ENCODE measurements around the gene NOD1. TPM values are rescaled to one million over a fixed set of nuclear protein-coding genes. Genes with fewer than 3 reads are reported as not detected.
"Not testable (repeated sequence)": the region's sequence is repeated elsewhere in the genome, so short reads cannot be mapped to it uniquely, and the experiment has no call there.

NOD1 gene
- polyA plus RNA-seq, 2 of the 4 experiments (the other 2 are of a cell fraction): 4.8 to 6.5 TPM

DNA sequence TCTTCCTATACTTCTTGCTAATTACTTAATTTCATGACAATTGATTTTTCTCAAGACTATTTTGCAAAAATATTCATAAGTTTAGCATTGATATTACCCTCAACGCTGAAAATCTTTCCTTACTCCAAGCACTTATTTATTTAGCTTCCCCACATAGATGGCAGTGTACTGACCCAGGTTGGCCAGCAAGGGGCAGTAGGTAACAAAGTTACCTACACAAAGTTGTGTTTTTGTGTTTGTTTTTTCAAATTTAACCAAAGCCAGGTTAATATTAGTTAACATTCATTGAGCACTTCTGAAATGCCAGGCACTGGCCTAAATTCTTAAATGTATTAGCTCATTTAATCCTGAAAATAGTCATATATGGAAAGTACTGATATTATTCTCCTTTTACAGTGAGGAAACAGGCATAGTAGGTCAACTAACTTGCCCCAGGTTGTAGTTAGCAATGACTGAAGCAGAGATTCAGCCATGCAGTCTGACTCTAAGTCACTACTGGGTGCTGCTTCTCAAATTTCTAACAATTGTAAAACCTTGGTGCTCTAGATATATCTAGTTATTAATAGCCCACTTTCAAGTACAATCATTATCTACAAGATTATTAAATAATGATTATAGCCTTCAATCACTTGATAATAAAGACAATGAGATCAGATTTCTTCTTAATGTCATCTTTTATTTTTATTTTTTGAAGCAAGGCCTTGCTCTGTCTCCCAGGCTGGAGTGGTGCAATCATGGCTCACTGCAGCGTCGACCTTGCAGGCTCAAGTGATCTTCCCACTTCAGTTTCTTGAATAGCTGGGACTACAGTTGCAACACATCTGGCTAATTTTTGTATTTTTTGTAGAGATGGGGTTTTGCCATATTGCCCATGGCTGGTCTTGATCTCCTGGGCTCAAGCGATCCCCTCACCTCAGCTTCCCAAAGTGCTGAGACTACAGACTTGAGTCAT, 31.8 kb upstream of the NOD1 start:
- FAIRE-seq (no peak), DNase-seq (ENCODE audit: low read depth in 1 of 2, low spot score in 1 of 2) (peak in 1 of 2 experiments; percentile 63), ATAC-seq (peak; percentile 78 to 80; a peak in 4 of 6 replicates)
- no peak overlapping the region for H3K4me2 ChIP-seq
- H3K4me1 ChIP-seq: 0 out of 3 replicates have a peak, but pooled peaks cover 3% of the 10 kb centered on the region
- CTCF ChIA-PET: interaction anchor here (0.6 to 5.0 kb wide), 14 partner anchors 10 to 234 kb away, joined by 3 to 45 read pairs (median 5); partner anchors contain the start of gene NOD1
- no peak overlapping the region for H3K4me3 ChIP-seq
- no peak overlapping the region for H3K27ac ChIP-seq
- TF ChIP-seq BCL3 (IDR thresholded peaks at IDR 0.05): no peak
- TF ChIP-seq, protein P1, sequence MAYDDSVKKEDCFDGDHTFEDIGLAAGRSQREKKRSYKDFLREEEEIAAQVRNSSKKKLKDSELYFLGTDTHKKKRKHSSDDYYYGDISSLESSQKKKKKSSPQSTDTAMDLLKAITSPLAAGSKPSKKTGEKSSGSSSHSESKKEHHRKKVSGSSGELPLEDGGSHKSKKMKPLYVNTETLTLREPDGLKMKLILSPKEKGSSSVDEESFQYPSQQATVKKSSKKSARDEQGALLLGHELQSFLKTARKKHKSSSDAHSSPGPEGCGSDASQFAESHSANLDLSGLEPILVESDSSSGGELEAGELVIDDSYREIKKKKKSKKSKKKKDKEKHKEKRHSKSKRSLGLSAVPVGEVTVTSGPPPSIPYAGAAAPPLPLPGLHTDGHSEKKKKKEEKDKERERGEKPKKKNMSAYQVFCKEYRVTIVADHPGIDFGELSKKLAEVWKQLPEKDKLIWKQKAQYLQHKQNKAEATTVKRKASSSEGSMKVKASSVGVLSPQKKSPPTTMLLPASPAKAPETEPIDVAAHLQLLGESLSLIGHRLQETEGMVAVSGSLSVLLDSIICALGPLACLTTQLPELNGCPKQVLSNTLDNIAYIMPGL (CRISPR knock-in tag; IDR thresholded peaks at IDR 0.05; ENCODE audit: borderline replicate concordance): no peak
- no peak for TF ChIP-seq PHF8 (IDR thresholded peaks at IDR 0.05; ENCODE audit: borderline replicate concordance, low read depth)
- no peak for TF ChIP-seq EHF (CRISPR knock-in tag; IDR thresholded peaks at IDR 0.05)
- TF ChIP-seq SMC3 (IDR thresholded peaks at IDR 0.05): peak; percentile 62
- no peak for TF ChIP-seq ZSCAN20 (CRISPR knock-in tag; IDR thresholded peaks at IDR 0.05)
- TF ChIP-seq RNF2 (IDR thresholded peaks at IDR 0.05; ENCODE audit: borderline replicate concordance, low read depth): no peak
- TF ChIP-seq JUN (IDR thresholded peaks at IDR 0.05): no peak
- no peak for TF ChIP-seq SREBF2 (IDR thresholded peaks at IDR 0.05)
- TF ChIP-seq EHMT2 (IDR thresholded peaks at IDR 0.05; ENCODE audit: low read depth): no peak
- TF ChIP-seq RFX5 (IDR thresholded peaks at IDR 0.05): no peak
- TF ChIP-seq ZC3H11A (IDR thresholded peaks at IDR 0.05): no peak
- no peak for TF ChIP-seq HEYL (CRISPR knock-in tag; IDR thresholded peaks at IDR 0.05)
- peak; percentile 69 for TF ChIP-seq CTCF (IDR thresholded peaks at IDR 0.05)
- no peak for TF ChIP-seq MAZ (IDR thresholded peaks at IDR 0.05; ENCODE audit: borderline replicate concordance, low read depth, low read length)
- TF ChIP-seq, protein P2, sequence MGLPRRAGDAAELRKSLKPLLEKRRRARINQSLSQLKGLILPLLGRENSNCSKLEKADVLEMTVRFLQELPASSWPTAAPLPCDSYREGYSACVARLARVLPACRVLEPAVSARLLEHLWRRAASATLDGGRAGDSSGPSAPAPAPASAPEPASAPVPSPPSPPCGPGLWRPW (IDR thresholded peaks at IDR 0.05): no peak
- TF ChIP-seq RAD21 (conservative IDR thresholded peaks at IDR 0.05 in 1 of 2, IDR thresholded peaks at IDR 0.05 in 1 of 2): peak; percentile 54 to 58; a peak in 4 of 5 replicates
- TF ChIP-seq NFE2L2 (conservative IDR thresholded peaks at IDR 0.05; ENCODE audit: low read length): no peak
- TF ChIP-seq BHLHE40 (IDR thresholded peaks at IDR 0.05; ENCODE audit: low read depth, low read length): no peak
- TF ChIP-seq, protein P3, sequence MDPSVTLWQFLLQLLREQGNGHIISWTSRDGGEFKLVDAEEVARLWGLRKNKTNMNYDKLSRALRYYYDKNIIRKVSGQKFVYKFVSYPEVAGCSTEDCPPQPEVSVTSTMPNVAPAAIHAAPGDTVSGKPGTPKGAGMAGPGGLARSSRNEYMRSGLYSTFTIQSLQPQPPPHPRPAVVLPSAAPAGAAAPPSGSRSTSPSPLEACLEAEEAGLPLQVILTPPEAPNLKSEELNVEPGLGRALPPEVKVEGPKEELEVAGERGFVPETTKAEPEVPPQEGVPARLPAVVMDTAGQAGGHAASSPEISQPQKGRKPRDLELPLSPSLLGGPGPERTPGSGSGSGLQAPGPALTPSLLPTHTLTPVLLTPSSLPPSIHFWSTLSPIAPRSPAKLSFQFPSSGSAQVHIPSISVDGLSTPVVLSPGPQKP (IDR thresholded peaks at IDR 0.05; ENCODE audit: low read depth, low read length): no peak
- H3K9me3 ChIP-seq: no peaks in the 10 kb centered on the region
- POLR2A ChIA-PET: no interaction called here
- 71% methylated on average over 4 of the region's 4 CpGs for WGBS (ENCODE audit: missing lambda C conversion rate)

GRCh38 chr7:30509171-30509857, 30.7 kb upstream of the NOD1 start:
- CTCF ChIA-PET: interaction anchor here (0.6 to 5.0 kb wide), 6 partner anchors 11 to 55 kb away, joined by 3 to 45 read pairs (median 6); partner anchors contain the start of gene NOD1

DNA sequence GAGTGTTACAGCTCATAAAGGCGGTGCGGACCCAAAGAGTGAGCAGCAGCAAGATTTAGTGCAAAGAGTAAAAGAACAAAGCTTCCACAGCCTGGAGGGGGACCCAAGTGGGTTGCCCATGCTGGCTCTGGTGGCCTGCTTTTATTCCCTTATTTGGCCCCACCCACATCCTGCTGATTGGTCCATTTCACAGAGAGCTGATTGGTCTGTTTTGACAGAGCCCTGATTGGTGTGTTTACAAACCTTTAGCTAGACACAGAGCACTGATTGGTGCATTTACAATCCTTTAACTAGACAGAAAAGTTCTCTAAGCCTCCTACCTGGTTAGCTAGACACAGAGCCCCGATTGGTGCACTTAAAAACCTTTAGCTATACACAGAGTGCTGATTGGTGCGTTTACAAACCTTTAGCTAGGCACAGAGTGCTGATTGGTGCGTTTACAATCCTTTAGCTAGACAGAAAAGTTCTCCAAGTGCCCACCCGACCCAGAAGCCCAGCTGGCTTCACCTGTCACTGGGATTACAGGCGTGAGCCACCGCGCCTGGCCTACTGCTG, 28.8 kb upstream of the NOD1 start:
- DNase-seq (ENCODE audit: low read depth in 1 of 2, low spot score in 1 of 2); FAIRE-seq: not testable (repeated sequence)
- CTCF ChIA-PET: interaction anchor here (0.9 to 1.7 kb wide), 2 partner anchors 57 to 233 kb away, joined by 4 to 14 read pairs; no protein-coding TSS in a partner anchor

More at GRCh38 chr7:30509171-30509857, 30.7 kb upstream of the NOD1 start:
- FAIRE-seq; H3K4me2 ChIP-seq; H3K4me1 ChIP-seq; DNase-seq (ENCODE audit: low read depth in 1 of 2, low spot score in 1 of 2); H3K9me3 ChIP-seq; H3K27ac ChIP-seq; H3K4me3 ChIP-seq; POLR2A ChIA-PET; ATAC-seq: not testable (repeated sequence)
- WGBS (ENCODE audit: missing lambda C conversion rate): 56% methylated on average over 9 of the region's 9 CpGs

More for the DNA sequence above, 28.8 kb upstream of the NOD1 start:
- H3K9me3 ChIP-seq, ATAC-seq, H3K4me3 ChIP-seq, H3K27ac ChIP-seq, H3K4me2 ChIP-seq, POLR2A ChIA-PET: not testable (repeated sequence)
- 79% methylated on average over 9 of the region's 9 CpGs for WGBS (ENCODE audit: missing lambda C conversion rate)
- H3K4me1 ChIP-seq: peaks cover 18% of the 10 kb centered on the region

All from A549 (cell line).